ENCODE results near the gene RNASEL. TPM values are rescaled to one million over a fixed set of nuclear protein-coding genes. Genes with fewer than 3 reads are reported as not detected.

RNASEL gene
- total and polyA plus RNA-seq, 9 of the 15 experiments (the other 6 are each of a cell fraction or from before 2014, with no cell fraction given): 4.3 to 11.1 (median 7.2) TPM

DNA sequence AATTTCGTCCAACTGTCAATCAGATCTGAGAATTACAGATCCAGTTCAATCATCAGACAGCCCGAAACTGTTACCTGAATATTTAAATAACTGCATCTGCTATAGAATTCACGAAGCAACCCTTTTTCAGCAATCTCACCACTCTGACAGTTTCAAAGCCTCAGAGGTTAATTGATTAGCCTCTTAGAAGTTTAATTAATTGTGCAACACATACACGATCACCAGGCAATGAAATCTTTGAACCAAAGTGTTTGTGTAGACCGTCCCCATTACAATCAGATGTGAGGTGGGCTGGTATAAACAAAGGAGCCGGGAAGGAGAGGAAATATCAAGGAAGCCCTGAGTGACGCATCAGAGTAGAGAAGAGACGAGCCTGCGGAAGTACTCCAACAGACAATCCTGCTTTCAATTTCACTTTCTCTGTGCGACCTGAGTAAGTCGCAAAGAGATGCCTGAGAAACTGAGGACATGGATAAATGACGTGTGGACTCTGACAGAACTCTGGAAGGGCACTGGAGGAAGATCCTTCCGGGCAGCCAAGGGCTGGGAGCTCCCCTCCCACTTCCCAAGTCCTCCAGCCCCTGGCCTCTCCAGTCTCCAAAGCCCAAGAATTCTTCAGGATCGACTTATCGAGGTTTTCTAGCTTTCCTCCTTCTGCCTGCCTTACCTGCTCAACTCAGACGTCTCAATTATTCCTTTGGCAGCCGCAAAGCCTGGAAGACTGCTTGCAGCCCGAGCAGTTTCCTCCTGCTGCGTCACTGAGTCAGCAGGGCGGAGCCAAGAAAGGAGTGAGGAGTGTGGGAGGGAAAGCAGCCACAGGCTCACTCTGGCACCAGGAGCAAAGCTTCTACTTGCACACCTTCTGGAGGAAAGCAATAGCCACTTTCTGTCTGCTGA, at the start of gene RNASEL (continued):
- TF ChIP-seq, protein P1, sequence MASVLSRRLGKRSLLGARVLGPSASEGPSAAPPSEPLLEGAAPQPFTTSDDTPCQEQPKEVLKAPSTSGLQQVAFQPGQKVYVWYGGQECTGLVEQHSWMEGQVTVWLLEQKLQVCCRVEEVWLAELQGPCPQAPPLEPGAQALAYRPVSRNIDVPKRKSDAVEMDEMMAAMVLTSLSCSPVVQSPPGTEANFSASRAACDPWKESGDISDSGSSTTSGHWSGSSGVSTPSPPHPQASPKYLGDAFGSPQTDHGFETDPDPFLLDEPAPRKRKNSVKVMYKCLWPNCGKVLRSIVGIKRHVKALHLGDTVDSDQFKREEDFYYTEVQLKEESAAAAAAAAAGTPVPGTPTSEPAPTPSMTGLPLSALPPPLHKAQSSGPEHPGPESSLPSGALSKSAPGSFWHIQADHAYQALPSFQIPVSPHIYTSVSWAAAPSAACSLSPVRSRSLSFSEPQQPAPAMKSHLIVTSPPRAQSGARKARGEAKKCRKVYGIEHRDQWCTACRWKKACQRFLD (CRISPR knock-in tag; IDR thresholded peaks at IDR 0.05): no peak
- TF ChIP-seq, protein P2, sequence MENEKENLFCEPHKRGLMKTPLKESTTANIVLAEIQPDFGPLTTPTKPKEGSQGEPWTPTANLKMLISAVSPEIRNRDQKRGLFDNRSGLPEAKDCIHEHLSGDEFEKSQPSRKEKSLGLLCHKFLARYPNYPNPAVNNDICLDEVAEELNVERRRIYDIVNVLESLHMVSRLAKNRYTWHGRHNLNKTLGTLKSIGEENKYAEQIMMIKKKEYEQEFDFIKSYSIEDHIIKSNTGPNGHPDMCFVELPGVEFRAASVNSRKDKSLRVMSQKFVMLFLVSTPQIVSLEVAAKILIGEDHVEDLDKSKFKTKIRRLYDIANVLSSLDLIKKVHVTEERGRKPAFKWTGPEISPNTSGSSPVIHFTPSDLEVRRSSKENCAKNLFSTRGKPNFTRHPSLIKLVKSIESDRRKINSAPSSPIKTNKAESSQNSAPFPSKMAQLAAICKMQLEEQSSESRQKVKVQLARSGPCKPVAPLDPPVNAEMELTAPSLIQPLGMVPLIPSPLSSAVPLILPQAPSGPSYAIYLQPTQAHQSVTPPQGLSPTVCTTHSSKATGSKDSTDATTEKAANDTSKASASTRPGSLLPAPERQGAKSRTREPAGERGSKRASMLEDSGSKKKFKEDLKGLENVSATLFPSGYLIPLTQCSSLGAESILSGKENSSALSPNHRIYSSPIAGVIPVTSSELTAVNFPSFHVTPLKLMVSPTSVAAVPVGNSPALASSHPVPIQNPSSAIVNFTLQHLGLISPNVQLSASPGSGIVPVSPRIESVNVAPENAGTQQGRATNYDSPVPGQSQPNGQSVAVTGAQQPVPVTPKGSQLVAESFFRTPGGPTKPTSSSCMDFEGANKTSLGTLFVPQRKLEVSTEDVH (IDR thresholded peaks at IDR 0.05; ENCODE audit: low read depth, partially characterized antibody): peak; percentile 48
- TF ChIP-seq SAFB (IDR thresholded peaks at IDR 0.05; ENCODE audit: borderline replicate concordance, low read depth, low read length) (no peak), DEAF1 (CRISPR knock-in tag; IDR thresholded peaks at IDR 0.05) (0 out of 2 replicates have a peak, but pooled peaks have one; percentile 23), NR2C2 (CRISPR knock-in tag; IDR thresholded peaks at IDR 0.05) (no peak), NR2C2 (tag; IDR thresholded peaks at IDR 0.05) (peak; percentile 81), USF2 (CRISPR knock-in tag; IDR thresholded peaks at IDR 0.05) (no peak), DDX20 (tag; IDR thresholded peaks at IDR 0.05; ENCODE audit: low read depth) (no peak), RBBP5 (IDR thresholded peaks at IDR 0.05; ENCODE audit: borderline replicate concordance, insufficient read depth, low read length, poor library complexity, severe bottlenecking) (peak; percentile 72), BRCA1 (IDR thresholded peaks at IDR 0.05) (no peak), BRCA1 (CRISPR knock-in tag; IDR thresholded peaks at IDR 0.05) (no peak), ZBTB17 (CRISPR knock-in tag; IDR thresholded peaks at IDR 0.05) (peak; percentile 91), HLTF (IDR thresholded peaks at IDR 0.05) (0 out of 2 replicates have a peak, but pooled peaks have one; percentile 16), TSC22D4 (tag; IDR thresholded peaks at IDR 0.05) (no peak), GABPA (tag; conservative IDR thresholded peaks at IDR 0.05; ENCODE audit: low read depth) (peak; percentile 67)
- TF ChIP-seq, protein P3, sequence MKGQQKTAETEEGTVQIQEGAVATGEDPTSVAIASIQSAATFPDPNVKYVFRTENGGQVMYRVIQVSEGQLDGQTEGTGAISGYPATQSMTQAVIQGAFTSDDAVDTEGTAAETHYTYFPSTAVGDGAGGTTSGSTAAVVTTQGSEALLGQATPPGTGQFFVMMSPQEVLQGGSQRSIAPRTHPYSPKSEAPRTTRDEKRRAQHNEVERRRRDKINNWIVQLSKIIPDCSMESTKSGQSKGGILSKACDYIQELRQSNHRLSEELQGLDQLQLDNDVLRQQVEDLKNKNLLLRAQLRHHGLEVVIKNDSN (CRISPR knock-in tag; IDR thresholded peaks at IDR 0.05): no peak
- TF ChIP-seq, protein P4, sequence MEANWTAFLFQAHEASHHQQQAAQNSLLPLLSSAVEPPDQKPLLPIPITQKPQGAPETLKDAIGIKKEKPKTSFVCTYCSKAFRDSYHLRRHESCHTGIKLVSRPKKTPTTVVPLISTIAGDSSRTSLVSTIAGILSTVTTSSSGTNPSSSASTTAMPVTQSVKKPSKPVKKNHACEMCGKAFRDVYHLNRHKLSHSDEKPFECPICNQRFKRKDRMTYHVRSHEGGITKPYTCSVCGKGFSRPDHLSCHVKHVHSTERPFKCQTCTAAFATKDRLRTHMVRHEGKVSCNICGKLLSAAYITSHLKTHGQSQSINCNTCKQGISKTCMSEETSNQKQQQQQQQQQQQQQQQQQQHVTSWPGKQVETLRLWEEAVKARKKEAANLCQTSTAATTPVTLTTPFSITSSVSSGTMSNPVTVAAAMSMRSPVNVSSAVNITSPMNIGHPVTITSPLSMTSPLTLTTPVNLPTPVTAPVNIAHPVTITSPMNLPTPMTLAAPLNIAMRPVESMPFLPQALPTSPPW (CRISPR knock-in tag; IDR thresholded peaks at IDR 0.05): no peak; the same call in 1 of the 2 replicates

Measured in K562 (cell line).